ENCODE results near the gene DHODH. TPM values are rescaled to one million over a fixed set of nuclear protein-coding genes. Genes with fewer than 3 reads are reported as not detected.

DHODH gene
- total RNA-seq, 4 donors from 2014 or later = 4.5 to 7.8 (median 6.5) TPM

- H3K9me3 ChIP-seq = no peaks in the 10 kb centered on the region
- no peaks in the 10 kb centered on the region for H3K27me3 ChIP-seq
- no peak for ATAC-seq
- WGBS, 2 donors (ENCODE audit: low coverage in 1 of 2) = 91% methylated on average over 5 to 7 of the region's 13 CpGs
- TF ChIP-seq EP300 (IDR thresholded peaks at IDR 0.05) = no peak
- no peak for TF ChIP-seq POLR2A (IDR thresholded peaks at IDR 0.05)
- TF ChIP-seq POLR2AphosphoS5 (IDR thresholded peaks at IDR 0.05) = no peak
- TF ChIP-seq, protein P1, sequence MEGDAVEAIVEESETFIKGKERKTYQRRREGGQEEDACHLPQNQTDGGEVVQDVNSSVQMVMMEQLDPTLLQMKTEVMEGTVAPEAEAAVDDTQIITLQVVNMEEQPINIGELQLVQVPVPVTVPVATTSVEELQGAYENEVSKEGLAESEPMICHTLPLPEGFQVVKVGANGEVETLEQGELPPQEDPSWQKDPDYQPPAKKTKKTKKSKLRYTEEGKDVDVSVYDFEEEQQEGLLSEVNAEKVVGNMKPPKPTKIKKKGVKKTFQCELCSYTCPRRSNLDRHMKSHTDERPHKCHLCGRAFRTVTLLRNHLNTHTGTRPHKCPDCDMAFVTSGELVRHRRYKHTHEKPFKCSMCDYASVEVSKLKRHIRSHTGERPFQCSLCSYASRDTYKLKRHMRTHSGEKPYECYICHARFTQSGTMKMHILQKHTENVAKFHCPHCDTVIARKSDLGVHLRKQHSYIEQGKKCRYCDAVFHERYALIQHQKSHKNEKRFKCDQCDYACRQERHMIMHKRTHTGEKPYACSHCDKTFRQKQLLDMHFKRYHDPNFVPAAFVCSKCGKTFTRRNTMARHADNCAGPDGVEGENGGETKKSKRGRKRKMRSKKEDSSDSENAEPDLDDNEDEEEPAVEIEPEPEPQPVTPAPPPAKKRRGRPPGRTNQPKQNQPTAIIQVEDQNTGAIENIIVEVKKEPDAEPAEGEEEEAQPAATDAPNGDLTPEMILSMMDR (IDR thresholded peaks at IDR 0.05) = no peak
- no peaks in the 10 kb centered on the region for H3K4me1 ChIP-seq
- H3K27ac ChIP-seq = no peak overlapping the region
- no peak overlapping the region for H3K4me3 ChIP-seq
- H3K36me3 ChIP-seq = peaks cover 0 to 96% of the 10 kb centered on the region in 2 donors
Observed at GRCh38 chr16:72022127-72022526, 13.6 kb downstream of the DHODH start.

DNA sequence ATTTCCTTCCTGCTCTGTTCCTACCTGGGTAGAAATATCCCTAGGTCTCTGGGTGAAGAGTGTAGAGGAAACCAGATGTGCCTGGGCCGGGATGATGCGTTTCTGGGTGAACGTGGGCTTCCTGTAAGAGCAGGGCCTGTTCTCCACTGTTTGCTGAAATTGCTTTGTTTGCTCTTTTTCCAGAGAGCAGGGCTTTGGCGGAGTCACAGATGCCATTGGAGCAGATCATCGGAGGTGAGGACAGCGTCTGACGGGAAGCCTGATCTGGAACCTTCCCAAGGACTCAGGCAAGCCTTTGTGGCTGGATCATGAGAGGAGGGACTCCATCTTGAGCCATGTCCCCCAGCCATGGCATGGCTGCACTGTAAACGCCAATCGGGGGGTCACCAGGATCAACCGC, 15.4 kb downstream of the DHODH start:
- peak; percentile 51 for ATAC-seq
- Histone ChIP-seq H3K36me3 (peaks cover 0 to 95% of the 10 kb centered on the region in 2 donors), H3K4me1 (no peaks in the 10 kb centered on the region), H3K9me3 (no peaks in the 10 kb centered on the region), H3K27me3 (no peaks in the 10 kb centered on the region), H3K27ac (no peak overlapping the region), H3K4me3 (no peak overlapping the region)
- TF ChIP-seq, protein P1 (IDR thresholded peaks at IDR 0.05) = no peak
- TF ChIP-seq POLR2AphosphoS5 (IDR thresholded peaks at IDR 0.05) (no peak), EP300 (IDR thresholded peaks at IDR 0.05) (no peak), POLR2A (IDR thresholded peaks at IDR 0.05) (no peak)
- WGBS, 2 donors (ENCODE audit: low coverage in 1 of 2) = 100% methylated on average over 1 to 3 of the region's 10 CpGs

GRCh38 chr16:72024862-72025382, 16.4 kb downstream of the DHODH start:
- WGBS, 2 donors (ENCODE audit: low coverage in 1 of 2) = 58 to 67% methylated on average over 6 of the region's 6 CpGs
- Histone ChIP-seq H3K4me1 (no peaks in the 10 kb centered on the region), H3K36me3 (peaks cover 0 to 86% of the 10 kb centered on the region in 2 donors), H3K4me3 (no peak overlapping the region), H3K27ac (no peak overlapping the region), H3K27me3 (no peaks in the 10 kb centered on the region), H3K9me3 (no peaks in the 10 kb centered on the region)
- TF ChIP-seq, protein P1 (IDR thresholded peaks at IDR 0.05) = no peak
- TF ChIP-seq POLR2A (IDR thresholded peaks at IDR 0.05) = no peak
- no peak for TF ChIP-seq POLR2AphosphoS5 (IDR thresholded peaks at IDR 0.05)
- no peak for ATAC-seq

DNA sequence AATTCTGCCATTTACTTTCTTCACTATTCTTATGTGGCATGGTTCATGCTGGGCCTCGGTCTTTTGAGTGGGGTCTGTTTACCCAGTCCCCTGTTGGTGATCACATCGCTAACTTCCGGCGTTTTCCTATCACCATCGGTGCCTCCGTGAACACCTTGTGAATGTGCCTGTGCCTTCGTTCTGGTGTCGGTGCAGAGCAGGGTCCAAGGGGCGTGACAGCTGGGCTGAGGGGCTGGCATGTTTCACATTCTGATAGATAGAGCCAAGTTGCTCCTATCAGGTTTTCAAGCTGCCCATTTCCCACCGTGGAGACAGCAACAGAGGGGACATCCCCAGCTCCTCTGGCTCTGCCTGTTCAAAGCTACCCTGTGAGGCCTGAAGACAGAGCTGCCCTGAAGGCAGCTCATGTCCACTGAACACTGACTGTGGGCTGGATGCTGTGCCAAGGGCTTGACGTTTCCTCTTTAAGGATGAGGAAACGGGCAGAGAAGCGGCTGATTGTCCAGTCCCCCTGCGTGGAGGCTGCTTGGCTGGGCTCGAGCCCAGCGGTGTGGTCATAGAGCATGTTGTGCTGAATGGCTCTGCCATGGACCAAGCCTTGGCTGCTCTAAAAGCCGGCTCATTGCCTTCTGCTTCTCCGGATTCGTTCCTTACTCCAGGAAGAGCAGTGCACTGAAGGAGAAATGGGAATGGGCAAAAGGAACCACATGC, 17.0 kb downstream of the DHODH start:
- TF ChIP-seq, protein P1 (IDR thresholded peaks at IDR 0.05) = no peak
- TF ChIP-seq POLR2AphosphoS5 (IDR thresholded peaks at IDR 0.05) (no peak), POLR2A (IDR thresholded peaks at IDR 0.05) (no peak), EP300 (IDR thresholded peaks at IDR 0.05) (no peak)
- WGBS, 2 donors (ENCODE audit: low coverage in 1 of 2) = 67 to 89% methylated on average over 1 to 5 of the region's 19 CpGs
- no peak overlapping the region for H3K4me3 ChIP-seq
- no peaks in the 10 kb centered on the region for H3K27me3 ChIP-seq
- H3K27ac ChIP-seq = no peak overlapping the region
- no peak for ATAC-seq
- H3K36me3 ChIP-seq = peaks cover 0 to 85% of the 10 kb centered on the region in 2 donors
- no peaks in the 10 kb centered on the region for H3K4me1 ChIP-seq
- H3K9me3 ChIP-seq = no peaks in the 10 kb centered on the region

All from gastroesophageal sphincter (tissue), 4 donors.